CD4-positive, alpha-beta memory T cell (primary cell): ENCODE results near the gene WDR86. TPM values are rescaled to one million over a fixed set of nuclear protein-coding genes. Genes with fewer than 3 reads are reported as not detected.

Experiments used
- CTCF ChIA-PET: fragments of 350-600 bp; sonication (Branson Sonifier 250); formaldehyde crosslinking; loops from one replicate; lab custom pipeline; 2021; ENCODE audit warnings: inconsistent platforms; ENCODE audit not compliant: partially characterized antibody; lab: Charles Lee
- POLR2A ChIA-PET: fragments of 350-600 bp; sonication (Branson Sonifier 250); formaldehyde crosslinking; loops from one replicate; lab custom pipeline; 2021; ENCODE audit not compliant: partially characterized antibody; lab: Charles Lee
- DNase-seq, 5 donors: peaks; one replicate each; pipeline versions ENCODE4 v3.0.0 to v3.0.0-alpha.2; 2020 to 2022; ENCODE audit warnings: mixed read lengths in 1 of 5
- H3K27ac ChIP-seq: one replicate; pipeline ENCODE4 v1.7.0; 2013; ENCODE audit warnings: low read depth, low read length
- H3K27me3 ChIP-seq: 2 replicates; pipeline ENCODE4 v1.7.0; 2013; ENCODE audit warnings: mild to moderate bottlenecking, low read length, moderate library complexity; ENCODE audit not compliant: insufficient read depth
- H3K36me3 ChIP-seq: 2 replicates; pipeline ENCODE4 v1.7.0; 2013; ENCODE audit warnings: mild to moderate bottlenecking, low read length, moderate library complexity; ENCODE audit not compliant: insufficient read depth
- H3K4me1 ChIP-seq: 2 replicates; pipeline ENCODE4 v1.7.0; 2013; ENCODE audit warnings: mild to moderate bottlenecking, low read length, moderate library complexity; ENCODE audit not compliant: insufficient read depth
- H3K4me3 ChIP-seq, 2 donors: one replicate each; pipeline ENCODE4 v1.7.0; 2013; ENCODE audit warnings: low read length in 2 of 2, mild to moderate bottlenecking in 1 of 2
- H3K9me3 ChIP-seq, 2 donors: one replicate each; pipeline ENCODE4 v1.7.0; 2013; ENCODE audit warnings: low read length in 2 of 2, control low read depth in 1 of 2; ENCODE audit not compliant: control insufficient read depth in 1 of 2
- H3K27ac Mint-ChIP-seq, 7 donors: one replicate each; pipeline ENCODE4 v1.8.0; 2020 to 2021; ENCODE audit warnings: mixed read lengths in 7 of 7, mild to moderate bottlenecking in 6 of 7, inconsistent platforms in 3 of 7, moderate library complexity in 3 of 7
- H3K27me3 Mint-ChIP-seq, 2 donors: one replicate each; pipeline ENCODE4 v1.8.0; 2020 to 2021; ENCODE audit warnings: mixed read lengths in 2 of 2
- H3K36me3 Mint-ChIP-seq, 2 donors: one replicate each; pipeline ENCODE4 v1.8.0; 2020 to 2021; ENCODE audit warnings: mixed read lengths in 2 of 2, inconsistent platforms in 1 of 2, mild to moderate bottlenecking in 1 of 2
- H3K4me1 Mint-ChIP-seq, 4 donors: one replicate each; pipeline ENCODE4 v1.8.0; 2020 to 2021; ENCODE audit warnings: mixed read lengths in 4 of 4, mild to moderate bottlenecking in 1 of 4
- H3K4me3 Mint-ChIP-seq, 8 donors: one replicate each; pipeline ENCODE4 v1.8.0; 2020 to 2021; ENCODE audit warnings: mixed read lengths in 8 of 8, mild to moderate bottlenecking in 7 of 8, moderate library complexity in 6 of 8, inconsistent platforms in 3 of 8
- H3K9me3 Mint-ChIP-seq, 8 donors: one replicate each; pipeline ENCODE4 v1.8.0; 2020 to 2021; ENCODE audit warnings: mixed read lengths in 8 of 8, mild to moderate bottlenecking in 5 of 8, inconsistent platforms in 3 of 8, moderate library complexity in 1 of 8
- intact Hi-C: fragments of 100-400 bp; cut with micrococcal nuclease; formaldehyde crosslinking; loops from one replicate; pipeline ENCODE4 v1.15.1; 2023
- polyA plus RNA-seq, 2 donors: library from polyadenylated mRNA; unstranded; fragments of 300-500 nt; fragmentation: Illumina TruSeq; gene quantifications; one replicate each; pipeline ENCODE4 v1.2.3, GENCODE V29; 2021
- total RNA-seq, 2 experiments: library from RNA; stranded (reverse); gene quantifications; one replicate each; pipeline ENCODE4 v1.2.3, GENCODE V29; 2021

The WDR86 gene
- total and polyA plus RNA-seq, 4 experiments from 2014 or later: 7.0 to 14.4 (median 9.0) TPM

- peaks cover 17 to 37% of the 10 kb centered on the region in 2 donors for H3K36me3 Mint-ChIP-seq
- H3K36me3 ChIP-seq: peaks cover 17% of the 10 kb centered on the region
- DNase-seq: peak in 4 of 5 donors; percentile 44 to 58 (median 50)
- peak overlapping the region; percentile 87 to 97 (median 92) for H3K27ac Mint-ChIP-seq
- H3K4me1 Mint-ChIP-seq: peaks cover 19 to 42% (median 29%) of the 10 kb centered on the region in 4 donors
- ChIA-PET CTCF (interaction anchor here (1.0 to 6.4 kb wide), 5 partner anchors 10 to 98 kb away, joined by 3 to 52 read pairs (median 6); no protein-coding TSS in a partner anchor), POLR2A (interaction anchor here (0.5 to 4.4 kb wide), 8 partner anchors 10 to 1090 kb away, joined by 3 to 49 read pairs (median 4); partner anchors contain the start of genes ABCB8, ABCF2 and CRYGN)
- H3K27me3 ChIP-seq: no peaks in the 10 kb centered on the region
- H3K27ac ChIP-seq: peak overlapping the region; percentile 81
- peaks cover 28% of the 10 kb centered on the region for H3K4me1 ChIP-seq
- intact Hi-C loops: loop anchor here (10.0 kb wide), 1 partner anchor 327 kb away; no protein-coding TSS in a partner anchor
- H3K9me3 ChIP-seq: no peaks in the 10 kb centered on the region
- peaks cover 0 to 5% (median 2%) of the 10 kb centered on the region in 8 donors for H3K9me3 Mint-ChIP-seq
- no peaks in the 10 kb centered on the region for H3K27me3 Mint-ChIP-seq
- peak overlapping the region; percentile 79 to 91 (median 89) for H3K4me3 Mint-ChIP-seq
- H3K4me3 ChIP-seq: peak overlapping the region; percentile 80 to 86
Measured at GRCh38 chr7:151342102-151342646, 67.7 kb downstream of the WDR86 start.

DNA sequence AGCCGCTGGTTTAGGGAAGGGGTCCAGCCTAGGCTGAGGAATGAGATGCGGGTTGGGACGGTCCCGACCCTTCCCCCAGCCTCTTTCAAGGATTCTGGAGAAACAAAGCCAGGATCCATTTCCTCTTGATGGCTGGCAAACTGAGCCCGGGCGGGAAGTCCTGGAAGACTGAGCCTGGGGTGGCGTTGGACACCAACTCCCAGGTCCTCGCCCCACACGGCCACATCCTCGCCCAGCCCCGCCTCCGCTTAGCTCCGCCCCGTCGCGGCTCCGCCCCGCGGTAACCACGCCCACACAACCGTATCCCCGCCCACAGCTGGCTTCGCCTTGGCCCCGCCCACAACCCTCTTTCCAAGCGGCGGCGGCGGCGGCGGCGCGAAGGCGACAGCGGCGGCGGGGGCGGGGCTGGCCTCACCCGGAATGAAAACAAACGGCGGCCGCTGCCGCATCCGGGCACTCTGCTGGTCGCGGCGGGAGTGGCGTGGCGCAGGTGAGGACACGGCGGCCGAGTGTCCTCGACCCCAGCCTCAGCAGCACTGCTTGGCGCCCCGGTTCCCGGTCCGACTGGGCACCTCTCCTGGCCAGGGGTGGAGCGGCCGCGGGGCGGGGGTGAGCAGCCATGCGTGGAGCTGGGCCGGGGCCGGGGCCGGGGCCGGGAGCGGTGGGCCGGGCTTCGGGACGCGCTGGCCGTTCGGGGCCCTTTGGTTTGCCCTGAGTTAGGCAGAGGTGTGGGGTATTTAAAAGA lies 68.3 kb downstream of the WDR86 start, which contains the start of gene NUB1:
Gene NUB1, plus strand, starts transcription at position 456 of the 745 bp plus-strand sequence. CDS start 3,538 bp downstream, outside the sequence.
- H3K9me3 Mint-ChIP-seq: peaks cover 0 to 5% (median 3%) of the 10 kb centered on the region in 8 donors
- intact Hi-C loops: loop anchor here (1.0 to 10.0 kb wide), 4 partner anchors 9 to 535 kb away; partner anchors contain the start of gene PRKAG2
- CTCF ChIA-PET: interaction anchor here (1.0 to 6.4 kb wide), 4 partner anchors 11 to 98 kb away, joined by 3 to 52 read pairs (median 15); no protein-coding TSS in a partner anchor
- Histone ChIP-seq H3K4me3 (peak within 1 kb of the TSS; percentile 80 to 86), H3K27ac (peak within 1 kb of the TSS; percentile 81), H3K27me3 (no peaks in the 10 kb centered on the region), H3K4me1 (peaks cover 28% of the 10 kb centered on the region), H3K9me3 (no peaks in the 10 kb centered on the region), H3K36me3 (peaks cover 13% of the 10 kb centered on the region)
- H3K4me3 Mint-ChIP-seq: peak within 1 kb of the TSS; percentile 79 to 91 (median 89)
- peak within 1 kb of the TSS; percentile 87 to 97 (median 93) for H3K27ac Mint-ChIP-seq
- POLR2A ChIA-PET: interaction anchor here (0.5 to 4.4 kb wide), 11 partner anchors 11 to 1091 kb away, joined by 3 to 49 read pairs (median 5); partner anchors contain the start of genes ABCB8, ABCF2, CRYGN and WDR86
- peak; percentile 84 to 94 (median 88) for DNase-seq
- H3K36me3 Mint-ChIP-seq: peaks cover 17 to 32% of the 10 kb centered on the region in 2 donors
- peaks cover 19 to 42% (median 29%) of the 10 kb centered on the region in 4 donors for H3K4me1 Mint-ChIP-seq
- no peaks in the 10 kb centered on the region for H3K27me3 Mint-ChIP-seq

DNA sequence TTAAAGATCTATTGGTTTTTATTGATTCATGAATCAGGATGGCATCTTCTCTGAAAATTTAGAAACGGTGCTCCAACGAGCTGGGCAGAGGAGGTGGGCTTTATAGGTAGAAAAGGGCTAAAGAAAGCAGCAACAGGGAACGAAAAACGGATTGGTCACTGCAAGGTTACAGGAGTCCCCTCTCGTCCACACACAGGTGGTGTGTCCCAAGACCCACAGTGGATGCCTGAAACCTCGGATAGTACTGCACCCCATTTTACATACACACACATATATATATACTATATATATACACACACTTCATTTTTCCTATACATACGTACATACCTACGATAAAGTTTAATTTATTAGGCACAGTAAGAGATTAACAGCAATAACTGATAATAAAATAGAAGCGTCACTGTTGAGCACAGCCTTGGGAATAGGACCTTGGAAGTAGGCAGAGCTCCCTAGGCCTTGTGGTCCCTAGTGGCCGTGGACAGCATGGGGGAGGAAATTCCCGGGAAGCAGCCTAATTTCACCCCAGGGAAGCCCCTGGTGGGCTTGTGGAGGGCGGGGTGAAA lies 69.0 kb downstream of the WDR86 start:
- ChIA-PET POLR2A (interaction anchor here (0.7 to 4.4 kb wide), 10 partner anchors 11 to 312 kb away, joined by 3 to 49 read pairs (median 4); partner anchors contain the start of genes ABCB8, ABCF2, CRYGN and WDR86), CTCF (interaction anchor here (0.6 to 6.4 kb wide), 5 partner anchors 10 to 97 kb away, joined by 3 to 52 read pairs (median 3); no protein-coding TSS in a partner anchor)
- Mint-ChIP-seq H3K27me3 (no peaks in the 10 kb centered on the region), H3K27ac (peak overlapping the region; percentile 86 to 97 (median 89)), H3K4me1 (peaks cover 19 to 40% (median 28%) of the 10 kb centered on the region in 4 donors), H3K36me3 (peaks cover 17 to 25% of the 10 kb centered on the region in 2 donors), H3K9me3 (peaks cover 0 to 5% (median 3%) of the 10 kb centered on the region in 8 donors), H3K4me3 (peak overlapping the region; percentile 68 to 89 (median 82))
- intact Hi-C loops: loop anchor here (1.0 to 10.0 kb wide), 4 partner anchors 9 to 536 kb away; partner anchors contain the start of gene PRKAG2
- Histone ChIP-seq H3K9me3 (no peaks in the 10 kb centered on the region), H3K27me3 (no peaks in the 10 kb centered on the region), H3K27ac (peak overlapping the region; percentile 81), H3K36me3 (peaks cover 7% of the 10 kb centered on the region), H3K4me1 (peaks cover 28% of the 10 kb centered on the region), H3K4me3 (no peak overlapping the region)
- DNase-seq: peak in 1 of 5 donors; percentile 14

DNA sequence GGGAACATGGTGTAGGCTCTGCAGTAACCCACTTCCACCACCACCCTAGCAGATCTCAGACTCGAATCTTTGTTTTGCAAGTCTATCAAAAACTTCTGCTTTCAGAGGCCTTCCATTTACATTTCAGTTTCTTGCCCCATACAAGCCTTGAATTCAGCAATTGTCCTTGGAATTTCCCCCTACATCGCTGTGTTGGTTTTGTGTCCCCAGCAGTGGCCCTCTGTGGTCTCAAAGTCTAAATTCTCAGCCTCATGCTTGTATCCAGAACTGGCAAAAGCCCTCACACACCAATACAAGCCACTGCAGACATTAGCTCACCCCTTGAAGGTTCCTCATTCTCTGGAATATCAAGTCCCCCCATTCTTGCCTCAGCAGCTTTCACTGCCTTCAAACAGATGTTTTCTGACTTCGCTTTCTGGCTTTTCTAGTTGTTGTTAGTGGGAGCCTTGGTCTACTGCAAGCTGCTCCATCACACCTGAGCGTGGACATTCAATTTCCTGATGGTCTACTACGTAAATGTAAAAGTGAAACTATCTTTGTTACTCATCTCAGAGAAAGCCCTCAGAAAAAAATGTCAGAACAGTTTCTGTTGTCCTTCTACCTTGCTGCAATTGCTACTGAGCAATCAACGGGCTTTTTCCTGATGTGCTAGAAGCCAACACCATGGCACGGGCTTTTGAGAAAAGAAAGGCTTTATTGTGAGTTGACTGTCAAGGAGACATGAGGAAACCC lies 70.0 kb downstream of the WDR86 start:
- H3K4me1 Mint-ChIP-seq: peaks cover 18 to 33% (median 23%) of the 10 kb centered on the region in 4 donors
- DNase-seq: peak in 4 of 5 donors; percentile 26 to 40 (median 38)
- peaks cover 0 to 5% (median 3%) of the 10 kb centered on the region in 8 donors for H3K9me3 Mint-ChIP-seq
- H3K4me3 ChIP-seq: no peak overlapping the region
- peak overlapping the region; percentile 24 for H3K27ac ChIP-seq
- H3K27ac Mint-ChIP-seq: peak overlapping the region; percentile 87 to 97 (median 93)
- H3K9me3 ChIP-seq: no peaks in the 10 kb centered on the region
- H3K27me3 ChIP-seq: no peaks in the 10 kb centered on the region
- intact Hi-C loops: loop anchor here (2.0 to 10.0 kb wide), 2 partner anchors 325 to 537 kb away; partner anchors contain the start of gene PRKAG2
- peaks cover 28% of the 10 kb centered on the region for H3K4me1 ChIP-seq
- peak overlapping the region; percentile 15 to 89 (median 82) for H3K4me3 Mint-ChIP-seq
- no peaks in the 10 kb centered on the region for H3K27me3 Mint-ChIP-seq
- ChIA-PET CTCF (interaction anchor here (1.0 to 6.4 kb wide), 4 partner anchors 13 to 108 kb away, joined by 3 to 52 read pairs (median 17); no protein-coding TSS in a partner anchor), POLR2A (interaction anchor here (1.2 to 4.4 kb wide), 3 partner anchors 12 to 113 kb away, joined by 3 to 49 read pairs (median 6); partner anchors contain the start of genes ABCF2 and WDR86)
- peaks cover 8 to 18% of the 10 kb centered on the region in 2 donors for H3K36me3 Mint-ChIP-seq
- H3K36me3 ChIP-seq: no peaks in the 10 kb centered on the region

DNA sequence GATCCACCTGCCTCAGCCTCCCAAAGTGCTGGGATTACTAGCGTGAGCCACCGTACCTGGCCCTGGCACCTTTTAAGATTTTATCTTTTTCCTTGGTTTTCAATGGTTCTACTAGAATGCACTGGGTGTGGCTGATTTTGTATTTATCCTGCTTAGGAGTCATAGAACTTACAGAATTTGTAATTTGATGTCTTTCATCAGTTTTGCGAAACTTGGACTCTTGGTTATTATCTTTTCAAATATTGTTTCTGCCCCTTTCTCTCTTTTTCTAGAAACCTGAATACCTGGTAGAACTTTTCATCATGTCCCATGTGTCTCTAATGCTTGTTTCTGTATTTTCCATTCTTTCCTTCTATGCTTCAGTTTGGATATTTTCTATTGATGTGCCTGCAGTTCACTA lies 71.0 kb downstream of the WDR86 start:
- Histone ChIP-seq H3K9me3 (no peaks in the 10 kb centered on the region), H3K36me3 (no peaks in the 10 kb centered on the region), H3K27me3 (no peaks in the 10 kb centered on the region), H3K4me1 (peaks cover 28% of the 10 kb centered on the region), H3K27ac (no peak overlapping the region), H3K4me3 (no peak overlapping the region)
- peak overlapping the region in 2 of 7 donors; percentile 33 to 54 for H3K27ac Mint-ChIP-seq
- H3K4me3 Mint-ChIP-seq: peak overlapping the region in 1 of 8 donors; percentile 34
- H3K36me3 Mint-ChIP-seq: peaks cover 8 to 18% of the 10 kb centered on the region in 2 donors
- no peak for DNase-seq
- POLR2A ChIA-PET: interaction anchor here (0.6 to 1.1 kb wide), 2 partner anchors 23 to 102 kb away, joined by 3 read pairs; no protein-coding TSS in a partner anchor
- H3K4me1 Mint-ChIP-seq: peaks cover 18 to 33% (median 22%) of the 10 kb centered on the region in 4 donors
- intact Hi-C loops: no loop called here
- CTCF ChIA-PET: interaction anchor here (1.0 to 6.4 kb wide), 3 partner anchors 14 to 109 kb away, joined by 7 to 52 read pairs (median 27); no protein-coding TSS in a partner anchor
- peaks cover 0 to 5% (median 3%) of the 10 kb centered on the region in 8 donors for H3K9me3 Mint-ChIP-seq
- no peaks in the 10 kb centered on the region for H3K27me3 Mint-ChIP-seq
